IMR-90 (cell line): ENCODE measurements around the gene TEPSIN. TPM values are rescaled to one million over a fixed set of nuclear protein-coding genes. Genes with fewer than 3 reads are reported as not detected.

Experiments
- CHD1 ChIP-seq: IDR thresholded peaks from 2 replicates; pipeline ENCODE4 v1.6.1; 2012; ENCODE audit warnings: low read depth, low read length, improper control_type of control experiment
- POLR2A ChIP-seq: IDR thresholded peaks from 2 replicates; pipeline ENCODE4 v1.6.1; 2012; ENCODE audit warnings: mild to moderate bottlenecking, low read depth, low read length
- polyA plus RNA-seq, 3 experiments: library from polyadenylated mRNA; depleted of rRNA; stranded (reverse); fragments of >200 nt; gene quantifications; 2 replicates each; pipeline ENCODE4 v1.2.3, GENCODE V29; 2012; ENCODE audit warnings: low replicate concordance in 1 of 3
- total RNA-seq: library from RNA; depleted of rRNA; stranded (reverse); fragments of >200 nt; gene quantifications from 2 replicates; pipeline ENCODE4 v1.2.3, GENCODE V29; 2012; rRNA removed

The TEPSIN gene
- total and polyA plus RNA-seq, 2 of the 4 experiments (the other 2 are of a cell fraction), result 3.2 to 28.1 TPM

DNA sequence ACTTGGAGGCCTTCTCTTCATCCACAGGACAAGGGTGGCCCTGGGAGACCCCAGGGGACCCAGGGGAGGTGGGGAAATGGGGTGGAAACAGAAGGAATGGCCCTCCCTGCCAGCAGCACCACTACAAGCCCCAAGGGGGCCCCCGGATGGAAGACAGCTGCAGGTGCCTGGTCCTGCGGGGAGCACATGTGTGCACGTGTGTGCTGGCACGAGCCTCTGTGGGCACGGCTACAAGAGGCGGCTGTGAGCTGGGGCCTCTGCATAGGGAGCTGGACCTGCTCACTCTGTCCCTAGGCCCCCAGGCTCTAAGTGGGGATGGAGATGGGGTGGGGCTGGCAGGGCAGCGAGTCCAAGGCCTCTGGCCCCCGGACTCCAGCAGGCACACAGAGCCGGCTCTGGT is 59.6 kb downstream of the TEPSIN start (continued):
- TF ChIP-seq CHD1 (no peak), POLR2A (no peak)

Other genes starting within 250 kb of the TEPSIN start
- 5.0 and 7.2 TPM in 2 replicates for gene CHMP6, start 247.2 kb downstream of the TEPSIN start, total RNA-seq
- gene CHMP6, start 247.2 kb downstream of the TEPSIN start, polyA plus RNA-seq (2012; rRNA removed), result 40.3 and 44.2 TPM in 2 replicates
- 18.3 and 22.8 TPM in 2 replicates for gene BAIAP2, start 203.9 kb downstream of the TEPSIN start, total RNA-seq
- gene BAIAP2, start 203.9 kb downstream of the TEPSIN start, polyA plus RNA-seq (2012; rRNA removed), result 32.6 and 36.1 TPM in 2 replicates
- gene PVALEF, start 73.5 kb downstream of the TEPSIN start, total RNA-seq, result not detected in 2 replicates
- not detected in 2 replicates for gene PVALEF, start 73.5 kb downstream of the TEPSIN start, polyA plus RNA-seq (2012; rRNA removed)
- gene AATK, start 72.8 kb downstream of the TEPSIN start, total RNA-seq, result under 0.01 TPM in 1 of 2 replicates, not detected in the other
- 0.21 and 0.26 TPM in 2 replicates for gene AATK, start 72.8 kb downstream of the TEPSIN start, polyA plus RNA-seq (2012; rRNA removed)
- 4.8 and 5.3 TPM in 2 replicates for gene CEP131, start 16.1 kb downstream of the TEPSIN start, total RNA-seq
- gene CEP131, start 16.1 kb downstream of the TEPSIN start, polyA plus RNA-seq (2012; rRNA removed), result 9.6 and 12.3 TPM in 2 replicates
- gene NDUFAF8, start 263 bp upstream of the TEPSIN start, total RNA-seq, result 11.1 and 21.1 TPM in 2 replicates
- 65.0 and 80.0 TPM in 2 replicates for gene NDUFAF8, start 263 bp upstream of the TEPSIN start, polyA plus RNA-seq (2012; rRNA removed)
- 12.7 and 14.2 TPM in 2 replicates for gene SLC38A10, start 56.3 kb upstream of the TEPSIN start, total RNA-seq
- gene SLC38A10, start 56.3 kb upstream of the TEPSIN start, polyA plus RNA-seq (2012; rRNA removed), result 46.7 and 53.2 TPM in 2 replicates
- gene BAHCC1, start 156.4 kb upstream of the TEPSIN start, total RNA-seq, result 0.36 and 0.83 TPM in 2 replicates
- gene BAHCC1, start 156.4 kb upstream of the TEPSIN start, polyA plus RNA-seq (2012; rRNA removed), result 7.8 and 8.1 TPM in 2 replicates